HG03066 (cell line): ENCODE results near the gene MACIR.

ENCODE experiments used
- ATAC-seq: cut with Tn5 transposase; IDR thresholded peaks from one replicate; pipeline ENCODE4 v1.9.1; 2021; ENCODE audit warnings: low read depth; ENCODE audit not compliant: unreplicated experiment

MACIR gene

GRCh38 chr5:103244398-103244797, 14.2 kb upstream of the MACIR start:
- ATAC-seq: no peak

GRCh38 chr5:103245761-103246160, 12.8 kb upstream of the MACIR start:
- no peak for ATAC-seq

GRCh38 chr5:103247118-103247517, 11.4 kb upstream of the MACIR start:
- no peak for ATAC-seq

- ATAC-seq: no peak
These were observed 9.5 kb upstream of the MACIR start for GRCh38 chr5:103249068-103249467.

GRCh38 chr5:103254921-103255320, 3.6 kb upstream of the MACIR start:
- ATAC-seq: no peak

- ATAC-seq: no peak
These were observed 2.9 kb upstream of the MACIR start for GRCh38 chr5:103255691-103256090.

GRCh38 chr5:103256178-103256577, 2.4 kb upstream of the MACIR start:
- no peak for ATAC-seq

- peak; percentile 29 for ATAC-seq
These were observed 568 bp downstream of the MACIR start for GRCh38 chr5:103258957-103259704.

GRCh38 chr5:103259705-103260355, 1.3 kb downstream of the MACIR start:
- no peak for ATAC-seq

- peak; percentile 36 for ATAC-seq
These were observed 2.4 kb downstream of the MACIR start for GRCh38 chr5:103260951-103261350.

GRCh38 chr5:103262422-103262871, 3.9 kb downstream of the MACIR start:
- no peak for ATAC-seq

- ATAC-seq: no peak
These were observed 4.5 kb downstream of the MACIR start for GRCh38 chr5:103263054-103263453.

- ATAC-seq: no peak
These were observed 5.9 kb downstream of the MACIR start for GRCh38 chr5:103264508-103264907.

GRCh38 chr5:103270581-103270980, 12.0 kb downstream of the MACIR start:
- no peak for ATAC-seq

- no peak for ATAC-seq
These were observed 13.2 kb downstream of the MACIR start for GRCh38 chr5:103271570-103272289.

- no peak for ATAC-seq
These were observed 13.8 kb downstream of the MACIR start for GRCh38 chr5:103272377-103272776.

GRCh38 chr5:103273952-103274351, 15.4 kb downstream of the MACIR start:
- ATAC-seq: no peak

- no peak for ATAC-seq
These were observed 17.3 kb downstream of the MACIR start for GRCh38 chr5:103275851-103276250.

GRCh38 chr5:103280967-103281366, 22.4 kb downstream of the MACIR start:
- ATAC-seq: no peak

- ATAC-seq: no peak
These were observed 24.6 kb downstream of the MACIR start for GRCh38 chr5:103283120-103283519.

GRCh38 chr5:103283869-103284268, 25.3 kb downstream of the MACIR start:
- ATAC-seq: no peak
